Panc1 (cell line): ENCODE data around the gene PCDHGC3.

Experiments used
- CTCF ChIP-seq: fragments of 450-650 bp; IDR thresholded peaks from 2 replicates; pipeline ENCODE4 v1.5.1; 2017; ENCODE audit warnings: mild to moderate bottlenecking
- POLR2AphosphoS5 ChIP-seq: IDR thresholded peaks from 2 replicates; pipeline ENCODE4 v1.6.1; 2012; ENCODE audit warnings: mild to moderate bottlenecking, low read depth, low read length, moderate library complexity
- REST ChIP-seq, 2 experiments: IDR thresholded peaks; 2 replicates each; pipeline ENCODE4 v1.6.1; 2011 to 2012; ENCODE audit warnings: low read depth in 2 of 2, control low read depth in 1 of 2, low read length in 1 of 2, mild to moderate bottlenecking in 1 of 2, moderate library complexity in 1 of 2; ENCODE audit not compliant: insufficient read depth in 1 of 2
- SIN3A ChIP-seq: IDR thresholded peaks from 2 replicates; pipeline ENCODE4 v1.6.1; 2012; ENCODE audit warnings: low read depth, mild to moderate bottlenecking, low read length, moderate library complexity, borderline replicate concordance; ENCODE audit not compliant: insufficient read depth

GRCh38 chr5:141503681-141504080, 27.9 kb downstream of the PCDHGC3 start:
- TF ChIP-seq POLR2AphosphoS5 = no peak
- no peak for TF ChIP-seq CTCF
- TF ChIP-seq SIN3A = no peak
- TF ChIP-seq REST (IDR thresholded peaks at IDR 0.05; ENCODE audit: insufficient read depth in 1 of 2, low read depth in 2 of 2, low read length in 1 of 2) = no peak
